H9 (cell line): ENCODE results near the gene LENG1. TPM values are rescaled to one million over a fixed set of nuclear protein-coding genes. Genes with fewer than 3 reads are reported as not detected.

Experiments
- DNase-seq: peaks from one replicate; pipeline ENCODE4 v3.0.0-alpha.2; 2017
- H2AFZ ChIP-seq: one replicate; pipeline ENCODE4 v1.6.1; 2013; ENCODE audit warnings: mild to moderate bottlenecking, low read length, control low read depth, moderate library complexity
- H2AK5ac ChIP-seq: 2 replicates; pipeline ENCODE4 v1.6.1; 2013; ENCODE audit warnings: low read length, control low read depth, mixed read lengths; ENCODE audit not compliant: insufficient read length
- H2BK120ac ChIP-seq: one replicate; pipeline ENCODE4 v1.6.1; 2013; ENCODE audit warnings: low read depth, mild to moderate bottlenecking, low read length, control low read depth, inconsistent platforms; ENCODE audit not compliant: poor library complexity, severe bottlenecking
- H2BK12ac ChIP-seq: 2 replicates; pipeline ENCODE4 v1.6.1; 2013; ENCODE audit warnings: low read length, control low read depth, mixed read lengths, low read depth; ENCODE audit not compliant: insufficient read length
- H2BK15ac ChIP-seq: 2 replicates; pipeline ENCODE4 v1.6.1; 2013; ENCODE audit warnings: low read depth, low read length, control low read depth
- H2BK20ac ChIP-seq: one replicate; pipeline ENCODE4 v1.6.1; 2013; ENCODE audit warnings: low read depth, mild to moderate bottlenecking, low read length, control low read depth, inconsistent platforms; ENCODE audit not compliant: poor library complexity, severe bottlenecking
- H2BK5ac ChIP-seq: 2 replicates; pipeline ENCODE4 v1.6.1; 2013; ENCODE audit warnings: low read length, control low read depth, mixed read lengths; ENCODE audit not compliant: insufficient read length
- H3K14ac ChIP-seq: 2 replicates; pipeline ENCODE4 v1.6.1; 2013; ENCODE audit warnings: low read length, control low read depth; ENCODE audit not compliant: insufficient read depth
- H3K18ac ChIP-seq: 2 replicates; pipeline ENCODE4 v1.6.1; 2013; ENCODE audit warnings: low read depth, mild to moderate bottlenecking, mixed read lengths, low read length, control low read depth; ENCODE audit not compliant: insufficient read length
- H3K23ac ChIP-seq: 2 replicates; pipeline ENCODE4 v1.6.1; 2013; ENCODE audit warnings: low read length, control low read depth, mixed read lengths, low read depth; ENCODE audit not compliant: insufficient read length
- H3K23me2 ChIP-seq: 2 replicates; pipeline ENCODE4 v1.6.1; 2013; ENCODE audit warnings: low read depth, mild to moderate bottlenecking, mixed read lengths, low read length, control low read depth; ENCODE audit not compliant: insufficient read length, poor library complexity, severe bottlenecking
- H3K27ac ChIP-seq: 2 replicates; pipeline ENCODE4 v1.5.1; 2013; ENCODE audit warnings: low read length, control low read depth, mixed read lengths, low read depth; ENCODE audit not compliant: insufficient read length
- H3K27me3 ChIP-seq: 2 replicates; pipeline ENCODE4 v1.6.1; 2013; ENCODE audit warnings: low read length, control low read depth, inconsistent platforms; ENCODE audit not compliant: insufficient read depth
- H3K4ac ChIP-seq: 2 replicates; pipeline ENCODE4 v1.6.1; 2013; ENCODE audit warnings: low read depth, mild to moderate bottlenecking, control low read depth, inconsistent platforms, low read length, moderate library complexity
- H3K4me1 ChIP-seq: 2 replicates; pipeline ENCODE4 v1.6.1; 2013; ENCODE audit warnings: low read length, control low read depth, inconsistent platforms; ENCODE audit not compliant: insufficient read depth
- H3K4me2 ChIP-seq: 2 replicates; pipeline ENCODE4 v1.6.1; 2013; ENCODE audit warnings: low read length, control low read depth, mixed read lengths; ENCODE audit not compliant: insufficient read length, insufficient read depth
- H3K56ac ChIP-seq: 2 replicates; pipeline ENCODE4 v1.6.1; 2013; ENCODE audit warnings: low read depth, mild to moderate bottlenecking, mixed read lengths, low read length, control low read depth; ENCODE audit not compliant: insufficient read length
- H3K79me1 ChIP-seq: 2 replicates; pipeline ENCODE4 v1.6.1; 2013; ENCODE audit warnings: low read depth, mild to moderate bottlenecking, moderate library complexity, low read length, control low read depth, inconsistent platforms; ENCODE audit not compliant: insufficient read depth, poor library complexity, severe bottlenecking
- H3K79me2 ChIP-seq: 2 replicates; pipeline ENCODE4 v1.6.1; 2013; ENCODE audit warnings: low read length, control low read depth, inconsistent platforms; ENCODE audit not compliant: insufficient read depth
- H3K9ac ChIP-seq: 2 replicates; pipeline ENCODE4 v1.6.1; 2013; ENCODE audit warnings: low read length, control low read depth, mixed read lengths; ENCODE audit not compliant: insufficient read length; ENCODE audit errors: extremely low read depth
- H3K9me3 ChIP-seq: one replicate; pipeline ENCODE4 v1.6.1; 2013; ENCODE audit warnings: low read depth, low read length, inconsistent platforms; ENCODE audit not compliant: control insufficient read depth
- H3T11ph ChIP-seq: one replicate; pipeline ENCODE4 v1.6.1; 2013; ENCODE audit warnings: mild to moderate bottlenecking, low read length, control low read depth, inconsistent platforms
- H4K20me1 ChIP-seq: one replicate; pipeline ENCODE4 v1.6.1; 2013; ENCODE audit not compliant: control insufficient read depth, insufficient read length, insufficient read depth
- H4K5ac ChIP-seq: 2 replicates; pipeline ENCODE4 v1.6.1; 2013; ENCODE audit warnings: low read depth, mild to moderate bottlenecking, mixed read lengths, low read length, control low read depth; ENCODE audit not compliant: insufficient read length
- H4K8ac ChIP-seq: replicated peaks from 2 replicates; pipeline ENCODE4 v1.6.1; 2013; ENCODE audit warnings: low read length, control low read depth, mixed read lengths, low read depth; ENCODE audit not compliant: insufficient read length
- H4K91ac ChIP-seq: 2 replicates; pipeline ENCODE4 v1.6.1; 2013; ENCODE audit warnings: low read depth, mild to moderate bottlenecking, moderate library complexity, mixed read lengths, low read length, control low read depth; ENCODE audit not compliant: insufficient read length
- H3K27ac Mint-ChIP-seq, 3 experiments: 2 replicates in 2 of 3; 3 replicates in 1 of 3; pipeline ENCODE4 v1.8.0; 2020 to 2021; ENCODE audit warnings: mixed read lengths in 3 of 3, mild to moderate bottlenecking in 1 of 3, moderate library complexity in 1 of 3
- H3K27me3 Mint-ChIP-seq: 2 replicates; pipeline ENCODE4 v1.8.0; 2021; ENCODE audit warnings: low read depth, mild to moderate bottlenecking, moderate library complexity, mixed read lengths
- H3K36me3 Mint-ChIP-seq, 3 experiments: 2 replicates in 2 of 3; 3 replicates in 1 of 3; pipeline ENCODE4 v1.8.0; 2020 to 2021; ENCODE audit warnings: low read depth in 3 of 3, mixed read lengths in 3 of 3; ENCODE audit not compliant: insufficient read depth in 1 of 3
- H3K4me1 Mint-ChIP-seq, 2 experiments: 2 replicates each; pipeline ENCODE4 v1.8.0; 2020; ENCODE audit warnings: mixed read lengths in 2 of 2
- H3K4me3 Mint-ChIP-seq, 2 experiments: 2 replicates in 1 of 2; 3 replicates in 1 of 2; pipeline ENCODE4 v1.8.0; 2020 to 2021; ENCODE audit warnings: mild to moderate bottlenecking in 2 of 2, mixed read lengths in 2 of 2, moderate library complexity in 1 of 2
- H3K9me3 Mint-ChIP-seq, 2 experiments: 2 replicates in 1 of 2; 3 replicates in 1 of 2; pipeline ENCODE4 v1.8.0; 2020; ENCODE audit warnings: mild to moderate bottlenecking in 2 of 2, mixed read lengths in 2 of 2, moderate library complexity in 1 of 2
- WGBS: extraction: QIAGEN DNeasy Blood & Tissue Kit; methylation state at CpG from one replicate; pipeline ENCODE4 v1.1.7; 2013; ENCODE audit warnings: missing lambda C conversion rate, low lambda C conversion rate, mixed read lengths; ENCODE audit not compliant: insufficient read length; ENCODE audit errors: extremely low coverage; 5-methylcytosine and 5-hydroxymethylcytosine counted together
- total RNA-seq: library from RNA; stranded (reverse); gene quantifications from 2 replicates; pipeline ENCODE4 v1.2.1, GENCODE V29; 2021
- TF ChIP-seq, protein P1 (sequence below): fragments of 200-600 bp; sonication (generic); conservative IDR thresholded peaks from 3 replicates; pipeline ENCODE4 v1.8.0; 2021; ENCODE audit warnings: antibody characterized with exemption, mild to moderate bottlenecking

The LENG1 gene
- total RNA-seq, 1 experiment from 2014 or later = 7.1 TPM

DNA sequence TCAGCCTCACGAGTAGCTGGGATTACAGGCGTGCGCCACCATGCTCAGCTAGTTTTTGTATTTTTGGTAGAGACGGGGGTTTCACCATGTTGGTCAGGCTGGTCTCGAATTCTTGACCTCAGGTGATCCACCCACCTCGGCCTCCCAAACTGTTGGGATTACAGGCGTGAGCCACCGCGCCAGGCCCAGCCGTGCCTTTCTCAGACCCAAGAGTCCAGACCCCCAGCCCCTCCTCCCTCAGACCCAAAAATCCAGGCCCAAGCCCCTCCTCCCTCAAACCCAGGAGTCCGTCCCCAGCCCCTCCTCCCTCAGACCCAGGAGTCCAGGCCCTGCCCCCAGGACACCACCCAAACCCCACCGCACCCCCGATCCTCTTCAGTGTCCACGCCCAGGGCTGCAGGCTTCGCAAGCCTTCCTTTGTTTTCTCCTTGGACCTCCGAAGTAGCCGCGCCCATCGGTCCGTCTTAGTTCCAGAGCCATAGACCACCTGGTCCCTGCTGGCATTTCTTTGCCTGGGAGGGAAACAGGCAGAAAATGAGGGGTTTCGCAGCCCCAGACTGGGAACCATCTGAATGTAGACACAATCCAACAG, 9.7 kb upstream of the LENG1 start:
- H3K23ac ChIP-seq = no peak overlapping the region
- no peak overlapping the region for H2BK5ac ChIP-seq
- Mint-ChIP-seq H3K4me3 (no peak overlapping the region), H3K27me3 (peaks cover 15% of the 10 kb centered on the region), H3K4me1 (peaks cover 16 to 28% of the 10 kb centered on the region in 2 experiments), H3K36me3 (peaks cover 0 to 5% (median 0%) of the 10 kb centered on the region in 3 experiments; a peak in 2 of 7 replicates), H3K9me3 (peaks cover 0 to 3% of the 10 kb centered on the region in 2 experiments; a peak in 1 of 5 replicates), H3K27ac (no peak overlapping the region)
- H3K9me3 ChIP-seq = no peaks in the 10 kb centered on the region
- H3K56ac ChIP-seq = no peak overlapping the region
- no peaks in the 10 kb centered on the region for H3K4me1 ChIP-seq
- no peak overlapping the region for H3T11ph ChIP-seq
- TF ChIP-seq, protein P1, sequence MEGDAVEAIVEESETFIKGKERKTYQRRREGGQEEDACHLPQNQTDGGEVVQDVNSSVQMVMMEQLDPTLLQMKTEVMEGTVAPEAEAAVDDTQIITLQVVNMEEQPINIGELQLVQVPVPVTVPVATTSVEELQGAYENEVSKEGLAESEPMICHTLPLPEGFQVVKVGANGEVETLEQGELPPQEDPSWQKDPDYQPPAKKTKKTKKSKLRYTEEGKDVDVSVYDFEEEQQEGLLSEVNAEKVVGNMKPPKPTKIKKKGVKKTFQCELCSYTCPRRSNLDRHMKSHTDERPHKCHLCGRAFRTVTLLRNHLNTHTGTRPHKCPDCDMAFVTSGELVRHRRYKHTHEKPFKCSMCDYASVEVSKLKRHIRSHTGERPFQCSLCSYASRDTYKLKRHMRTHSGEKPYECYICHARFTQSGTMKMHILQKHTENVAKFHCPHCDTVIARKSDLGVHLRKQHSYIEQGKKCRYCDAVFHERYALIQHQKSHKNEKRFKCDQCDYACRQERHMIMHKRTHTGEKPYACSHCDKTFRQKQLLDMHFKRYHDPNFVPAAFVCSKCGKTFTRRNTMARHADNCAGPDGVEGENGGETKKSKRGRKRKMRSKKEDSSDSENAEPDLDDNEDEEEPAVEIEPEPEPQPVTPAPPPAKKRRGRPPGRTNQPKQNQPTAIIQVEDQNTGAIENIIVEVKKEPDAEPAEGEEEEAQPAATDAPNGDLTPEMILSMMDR = no peak
- no peak overlapping the region for H3K9ac ChIP-seq
- no CpG with 5 or more reads among the region's 21 CpGs for WGBS
- DNase-seq = no peak
- no peak overlapping the region for H3K4ac ChIP-seq
- H4K8ac ChIP-seq = no peak overlapping the region
- no peaks in the 10 kb centered on the region for H3K27me3 ChIP-seq
- H3K14ac ChIP-seq = no peak overlapping the region
- H2BK120ac ChIP-seq = no peak overlapping the region
- H3K79me2 ChIP-seq = no peaks in the 10 kb centered on the region
- H4K20me1 ChIP-seq = no peaks in the 10 kb centered on the region
- no peak overlapping the region for H3K27ac ChIP-seq
- no peak overlapping the region for H4K5ac ChIP-seq
- no peak overlapping the region for H2AK5ac ChIP-seq
- H3K4me2 ChIP-seq = no peak overlapping the region
- H2BK20ac ChIP-seq = no peak overlapping the region
- H3K18ac ChIP-seq = no peak overlapping the region
- H4K91ac ChIP-seq = no peak overlapping the region
- no peak overlapping the region for H2BK12ac ChIP-seq
- no peak overlapping the region for H2BK15ac ChIP-seq
- H2AFZ ChIP-seq = no peak overlapping the region
- H3K23me2 ChIP-seq = peaks cover 7% of the 10 kb centered on the region
- H3K79me1 ChIP-seq = no peaks in the 10 kb centered on the region
